GM12878 (cell line): ENCODE measurements around the gene ZIC1. TPM values are rescaled to one million over a fixed set of nuclear protein-coding genes. Genes with fewer than 3 reads are reported as not detected.

Source experiments
- ATAC-seq: fragments of 200-7000 bp; cut with Tn5 transposase; 3 replicates; pipeline ENCODE4 v1.9.1; 2020; ENCODE audit warnings: mild to moderate bottlenecking, moderate library complexity
- BruUV-seq: library from RNA; stranded (reverse); fragments of 400-500 nt; replicated peaks from 2 replicates; lab custom pipeline; 2021; lab: Mats Ljungman, UMichigan
- CTCF ChIA-PET: fragments of 300-600 bp; sonication (Branson Sonifier 250); formaldehyde crosslinking; extraction: SDS; loops from one replicate; lab custom pipeline; 2021; ENCODE audit warnings: inconsistent platforms; lab: Yijun Ruan, JAX
- POLR2A ChIA-PET: fragments of 350-600 bp; formaldehyde crosslinking; extraction: SDS; loops from one replicate; lab custom pipeline; 2021; ENCODE audit warnings: inconsistent platforms; lab: Charles Lee
- RAD21 ChIA-PET: fragments of 300-600 bp; sonication (Branson Sonifier 250); formaldehyde crosslinking; loops from one replicate; lab custom pipeline; 2023; ENCODE audit warnings: antibody characterized with exemption; ENCODE audit not compliant: unreplicated experiment; lab: Charles Lee
- SMC1A ChIA-PET: fragments of 300-600 bp; sonication (Branson Sonifier 250); formaldehyde crosslinking; loops from one replicate; lab custom pipeline; 2023; ENCODE audit not compliant: unreplicated experiment, uncharacterized antibody; lab: Charles Lee
- DNase-seq: peaks from one replicate; pipeline ENCODE4 v3.0.0-alpha.2; 2011; ENCODE audit warnings: low read depth, low spot score
- FAIRE-seq: peaks from 3 replicates; lab custom pipeline; 2011; peaks lifted over from hg19 to GRCh38; lab: Jason Lieb, UNC
- H2AFZ ChIP-seq: 2 replicates; pipeline ENCODE4 v1.6.0; 2011; ENCODE audit warnings: low read depth, low read length, control low read depth; ENCODE audit not compliant: control insufficient read depth
- H3K27ac ChIP-seq: 2 replicates; pipeline ENCODE4 v1.5.1; 2011; ENCODE audit warnings: control low read depth; ENCODE audit not compliant: control insufficient read depth, insufficient read depth
- H3K27me3 ChIP-seq, 2 experiments: replicated peaks in 1 of 2; 2 replicates each; pipeline versions ENCODE4 v1.6.0 to v1.6.1; 2011; ENCODE audit warnings: low read length in 1 of 2; ENCODE audit not compliant: control insufficient read depth in 2 of 2, insufficient read depth in 2 of 2
- H3K36me3 ChIP-seq, 2 experiments: 2 replicates each; pipeline ENCODE4 v1.5.1; 2011; ENCODE audit warnings: low read length in 1 of 2; ENCODE audit not compliant: control insufficient read depth in 2 of 2, insufficient read depth in 2 of 2
- H3K4me1 ChIP-seq: 2 replicates; pipeline ENCODE4 v1.6.1; 2011; ENCODE audit warnings: mild to moderate bottlenecking, low read length, moderate library complexity, mixed read lengths; ENCODE audit not compliant: control insufficient read depth, insufficient read depth
- H3K4me2 ChIP-seq: 2 replicates; pipeline ENCODE4 v1.6.0; 2011; ENCODE audit warnings: control low read depth; ENCODE audit not compliant: control insufficient read depth, insufficient read depth
- H3K4me3 ChIP-seq: fragments of 200-600 bp; sonication (generic); 2 replicates; pipeline ENCODE4 v1.5.1; 2016
- H3K79me2 ChIP-seq: 2 replicates; pipeline ENCODE4 v1.6.0; 2011; ENCODE audit warnings: low read length; ENCODE audit not compliant: control insufficient read depth, insufficient read depth
- H3K9ac ChIP-seq: 2 replicates; pipeline ENCODE4 v1.8.0; 2011; ENCODE audit warnings: low read length, control low read depth, mixed read lengths; ENCODE audit not compliant: control insufficient read depth, insufficient read depth
- H3K9me3 ChIP-seq: replicated peaks from 3 replicates; pipeline ENCODE4 v1.5.1; 2011; ENCODE audit warnings: mild to moderate bottlenecking, low read length; ENCODE audit not compliant: control insufficient read depth, insufficient read depth
- H4K20me1 ChIP-seq: 2 replicates; pipeline ENCODE4 v1.6.0; 2011; ENCODE audit not compliant: control insufficient read depth, insufficient read depth
- CHD1 ChIP-seq: IDR thresholded peaks from 2 replicates; pipeline ENCODE4 v1.6.1; 2012; ENCODE audit warnings: low read depth, low read length, improper control_type of control experiment
- E2F8 ChIP-seq: fragments of 450-650 bp; IDR thresholded peaks from 2 replicates; pipeline ENCODE4 v1.6.1; 2018; ENCODE audit warnings: mild to moderate bottlenecking, low read depth, moderate library complexity; ENCODE audit not compliant: partially characterized antibody
- EP300 ChIP-seq, 2 experiments: fragments of 150-350 bp in 1 of 2; IDR thresholded peaks; 2 replicates each; pipeline ENCODE4 v1.6.1; 2011 to 2012; ENCODE audit warnings: low read depth in 2 of 2, low read length in 2 of 2, borderline replicate concordance in 1 of 2, improper control_type of control experiment in 1 of 2, inconsistent platforms in 1 of 2; ENCODE audit not compliant: control insufficient read depth in 1 of 2
- FOXK2 ChIP-seq: fragments of 450-650 bp; IDR thresholded peaks from 2 replicates; pipeline ENCODE4 v1.6.1; 2017; ENCODE audit warnings: mild to moderate bottlenecking, moderate library complexity
- GABPA ChIP-seq: IDR thresholded peaks from 2 replicates; pipeline ENCODE4 v1.6.1; 2014; ENCODE audit warnings: antibody characterized with exemption, low read depth, mild to moderate bottlenecking, inconsistent platforms
- RCOR1 ChIP-seq: conservative IDR thresholded peaks from 2 replicates; pipeline ENCODE4 v1.6.1; 2012; ENCODE audit warnings: low read depth, low read length, improper control_type of control experiment
- TCF12 ChIP-seq: IDR thresholded peaks from 2 replicates; pipeline ENCODE4 v1.6.1; 2011; ENCODE audit warnings: low read depth, mild to moderate bottlenecking, low read length
- WGBS: methylation state at CpG from one replicate; pipeline ENCODE4 v1.1.6; 2016; ENCODE audit warnings: low lambda C conversion rate; ENCODE audit not compliant: insufficient replicate concordance, insufficient coverage; ENCODE audit errors: missing lambda C conversion rate; 5-methylcytosine and 5-hydroxymethylcytosine counted together
- in situ Hi-C: fragments of 300-500 bp; cut with MboI; formaldehyde crosslinking; loops from 9 replicates; pipeline ENCODE4 v1.14.3; 2018; ENCODE audit warnings: mixed read lengths
- intact Hi-C: fragments of 100-400 bp; cut with micrococcal nuclease; formaldehyde crosslinking; loops from one replicate; pipeline ENCODE4 v1.14.2; 2022; ENCODE audit not compliant: unreplicated experiment
- polyA plus RNA-seq, 11 experiments: library from polyadenylated mRNA; depleted of rRNA in 4 of 11; unstranded in 6 of 11; stranded (reverse) in 5 of 11; fragments of >200 nt; fragmentation: Nextera tagmentation in 4 of 11; fragmentation: Illumina TruSeq in 1 of 11; extraction: Ambion mirVana in 4 of 11; extraction: Trizol in 1 of 11; gene quantifications; 1 replicate in 1 of 11; 2 replicates in 10 of 11; pipeline versions ENCODE4 v1.2.1 to v1.2.3, GENCODE V29; 2011 to 2016; ENCODE audit warnings: inconsistent platforms in 2 of 11, missing spikeins in 2 of 11, low read depth in 1 of 11
- total RNA-seq, 4 experiments: library from RNA; depleted of rRNA in 3 of 4; stranded (reverse); fragments of >200 nt in 3 of 4; fragmentation: Illumina TruSeq in 1 of 4; extraction: Trizol in 1 of 4; gene quantifications; 2 replicates each; pipeline versions ENCODE4 v1.2.1 to v1.2.3, GENCODE V29; 2013 to 2021

Gene ZIC1
- total and polyA plus RNA-seq, 10 of the 15 experiments (the other 5 are each of a cell fraction or from before 2014, with no cell fraction given): not detected

- no peaks in the 10 kb centered on the region for H3K4me1 ChIP-seq
- no TSS peak for BruUV-seq
- H4K20me1 ChIP-seq: no peaks in the 10 kb centered on the region
- no peaks in the 10 kb centered on the region for H3K36me3 ChIP-seq
- ChIA-PET RAD21 (no interaction called here), SMC1A (no interaction called here), POLR2A (no interaction called here), CTCF (interaction anchor here (1.3 kb wide), 1 partner anchor 9 kb away, joined by 3 read pairs; no protein-coding TSS in a partner anchor)
- no peak overlapping the region for H3K27ac ChIP-seq
- in situ Hi-C loops: no loop called here
- FAIRE-seq (no peak), ATAC-seq (no peak), DNase-seq (no peak)
- H2AFZ ChIP-seq: no peak overlapping the region
- 33% methylated on average over 33 of the region's 33 CpGs for WGBS
- no peaks in the 10 kb centered on the region for H3K79me2 ChIP-seq
- peaks cover 1% of the 10 kb centered on the region; the same call in 1 of the 3 replicates for H3K9me3 ChIP-seq
- peaks cover 7 to 16% of the 10 kb centered on the region in 2 experiments for H3K27me3 ChIP-seq
- H3K4me3 ChIP-seq: no peak overlapping the region
- intact Hi-C loops: no loop called here
- no peak for TF ChIP-seq FOXK2
- no peak overlapping the region for H3K4me2 ChIP-seq
- H3K9ac ChIP-seq: no peak overlapping the region
These were observed 14.8 kb downstream of the ZIC1 start for GRCh38 chr3:147423798-147424580.

- H3K36me3 ChIP-seq: no peaks in the 10 kb centered on the region
- no TSS peak for BruUV-seq
- H3K27ac ChIP-seq: no peak overlapping the region
- intact Hi-C loops (no loop called here), in situ Hi-C loops (no loop called here)
- ATAC-seq: no peak
- ChIA-PET RAD21 (no interaction called here), SMC1A (interaction anchor here (0.7 to 1.0 kb wide), 2 partner anchors 9 to 102 kb away, joined by 3 read pairs; no protein-coding TSS in a partner anchor), CTCF (interaction anchor here (0.6 to 1.4 kb wide), 4 partner anchors 10 to 272 kb away, joined by 3 read pairs; no protein-coding TSS in a partner anchor), POLR2A (no interaction called here)
- H3K4me3 ChIP-seq: no peak overlapping the region
- no peak overlapping the region for H2AFZ ChIP-seq
- no peak for FAIRE-seq
- no peaks in the 10 kb centered on the region for H4K20me1 ChIP-seq
- H3K4me2 ChIP-seq: no peak overlapping the region
- no peak overlapping the region for H3K9ac ChIP-seq
- H3K27me3 ChIP-seq: peaks cover 4 to 13% of the 10 kb centered on the region in 2 experiments; a peak in 3 of 4 replicates
- H3K4me1 ChIP-seq: no peaks in the 10 kb centered on the region
- WGBS: 22% methylated on average over 14 of the region's 14 CpGs
- H3K9me3 ChIP-seq: peaks cover 1% of the 10 kb centered on the region; the same call in 1 of the 3 replicates
- DNase-seq: no peak
- H3K79me2 ChIP-seq: no peaks in the 10 kb centered on the region
- TF ChIP-seq E2F8 (no peak), TCF12 (no peak), EP300 (IDR thresholded peaks at IDR 0.05; ENCODE audit: borderline replicate concordance in 1 of 2, control insufficient read depth in 1 of 2, low read depth in 2 of 2, low read length in 2 of 2) (no peak), CHD1 (no peak), RCOR1 (no peak), GABPA (no peak)
These were observed 15.6 kb downstream of the ZIC1 start for GRCh38 chr3:147424581-147425387.
